ENCODE results near the gene EMILIN2.
A peak's percentile ranks its signal among the peaks of the same experiment; 100 is the strongest.
"Not testable (repeated sequence)": the region's sequence is repeated elsewhere in the genome, so short reads cannot be mapped to it uniquely, and the experiment has no call there.

Gene EMILIN2

GRCh38 chr18:2846636-2847316 lies at the start of gene EMILIN2:
EMILIN2 (plus strand) TSS chr18:2847006; CDS start chr18:2847189, 183 bp downstream.
- DNase-seq (ENCODE audit: low spot score) = peak; percentile 52

GRCh38 chr18:2797951-2798350 lies 48.9 kb upstream of the EMILIN2 start:
- no peak for DNase-seq (ENCODE audit: low spot score)

DNA sequence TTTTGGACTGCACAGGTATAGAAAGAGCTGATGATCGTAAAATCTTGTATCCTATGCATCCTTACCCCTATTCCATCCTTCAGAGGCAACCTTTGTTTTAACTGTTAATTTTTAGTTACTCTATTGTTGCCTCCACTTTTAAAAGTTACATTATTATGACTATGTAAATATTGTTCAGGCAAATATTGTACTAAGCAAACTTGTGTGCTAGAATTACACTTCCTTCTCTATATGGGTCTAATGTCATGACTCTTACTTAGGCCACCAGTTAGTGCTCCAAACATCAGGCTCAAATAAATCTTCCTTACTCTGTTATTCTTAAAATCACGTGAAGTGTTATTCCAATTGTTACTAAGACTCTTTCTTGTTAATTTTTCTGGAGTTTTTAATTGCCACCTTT lies 47.4 kb upstream of the EMILIN2 start:
- DNase-seq (ENCODE audit: low spot score) = no peak

DNA sequence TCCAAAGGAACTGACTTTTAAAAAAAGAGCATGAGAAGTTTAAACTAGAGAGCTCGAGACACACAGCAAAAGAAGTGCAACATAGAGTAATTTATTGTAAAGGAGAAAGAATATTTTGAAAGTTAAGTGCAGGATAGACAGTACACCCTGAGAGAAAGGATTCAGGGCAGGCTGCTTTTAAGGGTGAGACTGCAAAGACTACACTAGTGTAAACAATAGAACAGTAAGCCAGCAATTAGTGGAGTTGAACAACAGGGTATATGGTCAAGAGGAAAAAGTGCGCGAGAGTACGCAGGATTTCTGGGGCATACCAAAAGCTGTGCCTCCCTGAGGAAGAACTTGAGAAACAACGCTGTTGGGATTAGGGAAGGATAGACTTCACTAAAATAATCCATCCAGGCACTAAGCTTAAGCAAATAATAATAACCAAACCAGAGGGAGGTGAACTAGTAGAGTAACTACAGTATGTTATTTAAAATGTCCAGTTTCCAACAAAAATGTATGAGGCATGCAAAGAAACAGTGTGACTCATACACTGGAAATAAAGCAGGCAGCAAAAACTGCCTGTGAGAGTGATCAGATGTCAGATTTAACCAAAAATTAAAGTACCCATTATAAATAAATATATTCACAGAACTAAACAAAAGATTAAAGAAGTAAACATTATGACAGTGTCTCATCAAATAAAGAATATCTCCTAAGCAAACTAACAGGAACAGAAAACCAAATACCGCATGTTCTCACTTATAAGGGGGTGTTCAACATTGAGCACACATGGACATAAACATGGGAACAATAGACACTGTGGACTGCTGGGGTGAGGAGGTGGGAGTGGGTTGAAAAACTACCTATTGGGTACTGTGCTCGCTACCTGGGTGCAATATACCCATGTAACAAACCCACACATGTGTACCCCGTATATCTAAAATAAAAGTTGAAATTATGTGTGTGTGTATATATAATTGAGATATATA lies 40.5 kb upstream of the EMILIN2 start:
- DNase-seq (ENCODE audit: low spot score) = no peak

DNA sequence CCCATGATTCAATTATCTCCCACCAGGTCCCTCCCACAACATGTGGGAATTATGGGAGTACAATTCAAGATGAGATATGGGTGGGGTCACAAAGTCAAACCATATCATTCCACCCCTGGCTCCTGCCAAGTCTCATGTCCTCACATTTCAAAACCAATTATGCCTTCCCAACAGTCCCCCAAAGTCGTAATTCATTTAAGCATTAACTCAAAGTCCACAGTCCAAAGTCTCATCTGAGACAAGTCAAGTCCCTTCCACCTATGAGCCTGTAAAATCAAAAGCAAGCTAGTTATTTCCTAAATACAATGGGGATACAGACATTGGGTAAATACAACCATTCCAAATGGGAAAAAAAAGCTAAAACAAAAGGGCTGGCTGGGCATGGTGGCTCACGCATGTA lies 38.2 kb upstream of the EMILIN2 start:
- not testable (repeated sequence) for DNase-seq (ENCODE audit: low spot score)

- not testable (repeated sequence) for DNase-seq (ENCODE audit: low spot score)
Measured at GRCh38 chr18:2809666-2810183, 37.1 kb upstream of the EMILIN2 start.

DNA sequence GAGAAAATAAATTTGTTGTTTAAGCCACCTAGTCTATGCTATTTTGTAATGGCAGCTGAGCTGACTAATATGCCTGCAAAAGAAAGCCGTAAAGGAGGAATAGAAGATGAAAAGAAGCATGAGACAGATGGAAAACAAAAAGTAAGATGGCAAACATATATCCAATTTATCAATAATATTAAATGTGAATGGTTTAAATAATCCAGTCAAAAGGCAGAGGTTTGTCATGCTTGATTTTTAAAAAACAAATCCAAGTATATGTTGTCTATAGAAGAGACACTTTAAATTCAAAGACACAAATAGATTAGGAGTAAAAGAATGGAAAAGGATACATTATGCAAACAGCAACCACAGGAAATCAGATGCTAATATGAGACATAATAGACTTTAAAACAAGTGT lies 35.4 kb upstream of the EMILIN2 start:
- no peak for DNase-seq (ENCODE audit: low spot score)

GRCh38 chr18:2814928-2815327 lies 31.9 kb upstream of the EMILIN2 start:
- DNase-seq (ENCODE audit: low spot score) = no peak

GRCh38 chr18:2818281-2818680 lies 28.5 kb upstream of the EMILIN2 start:
- DNase-seq (ENCODE audit: low spot score) = no peak

DNA sequence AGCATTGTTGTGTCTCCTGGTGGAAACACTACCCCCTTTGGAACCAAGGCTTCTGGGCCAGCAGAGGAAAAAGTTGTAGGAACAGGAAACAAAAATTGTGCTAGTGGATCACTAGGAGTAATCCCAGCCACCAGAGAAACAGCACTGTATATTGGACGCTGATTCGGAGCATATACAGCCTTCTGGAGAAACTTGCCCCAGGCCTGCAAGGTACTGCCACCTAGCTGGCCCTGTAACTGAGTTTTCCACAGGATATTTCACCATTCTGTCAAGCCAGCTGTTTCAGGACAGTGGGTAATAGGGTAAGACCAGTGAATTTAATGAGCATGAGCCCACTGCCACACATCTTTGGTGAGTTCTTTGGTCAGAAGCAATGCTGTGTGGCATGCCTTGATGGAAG lies 25.1 kb upstream of the EMILIN2 start:
- DNase-seq (ENCODE audit: low spot score) = no peak

DNA sequence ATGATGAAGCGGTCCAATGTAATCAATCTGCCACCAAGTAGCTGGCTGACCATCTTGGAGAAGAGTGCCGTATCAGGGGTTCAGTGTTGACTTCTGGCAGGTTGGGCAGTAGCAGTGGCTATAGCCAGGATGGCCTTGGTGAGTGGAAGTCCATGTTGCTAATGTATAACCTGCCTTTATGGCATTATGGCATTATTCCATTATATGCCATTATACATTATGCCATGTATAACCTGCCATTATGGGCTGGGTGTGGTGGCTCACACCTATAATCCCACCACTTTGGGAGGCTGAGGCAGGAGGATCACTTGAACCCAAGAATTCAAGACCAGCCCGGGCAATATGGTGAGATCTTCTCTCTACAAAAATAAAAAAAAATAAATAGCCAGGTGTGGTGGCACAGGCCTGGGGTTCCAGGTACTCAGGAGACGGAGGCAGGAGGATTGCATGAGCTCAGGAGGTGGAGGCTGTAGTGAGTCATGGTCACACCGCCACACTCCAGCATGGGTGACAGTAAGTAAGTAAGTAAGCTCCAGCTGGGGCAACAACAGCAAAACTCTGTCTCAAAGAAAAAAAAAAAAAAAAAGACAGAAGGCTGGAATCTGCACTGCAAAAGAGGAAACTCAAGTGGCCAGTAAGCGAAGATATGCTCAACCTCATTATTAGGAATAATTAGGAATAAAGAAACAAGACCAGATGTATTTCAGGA lies 24.4 kb upstream of the EMILIN2 start:
- no peak for DNase-seq (ENCODE audit: low spot score)

DNA sequence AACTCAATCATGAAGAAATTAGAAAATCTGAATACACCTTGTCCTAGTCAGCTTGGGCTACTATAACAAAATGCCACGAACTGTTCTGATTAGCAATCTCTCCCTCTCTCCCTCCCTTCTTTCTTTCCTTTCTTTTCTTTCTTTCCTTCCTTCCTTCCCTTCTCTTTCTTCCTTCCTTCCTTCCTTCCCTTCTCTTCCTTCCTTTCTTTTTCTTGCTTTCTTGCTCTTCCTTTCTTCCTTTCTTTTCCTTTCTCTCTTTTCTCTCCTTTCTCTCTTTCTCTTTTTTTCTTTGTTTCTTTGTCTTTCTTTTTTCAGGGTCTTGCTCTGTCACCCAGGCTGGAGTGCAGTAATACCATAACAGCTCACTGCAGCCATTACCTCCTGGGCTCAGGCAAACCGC lies 23.6 kb upstream of the EMILIN2 start:
- no peak for DNase-seq (ENCODE audit: low spot score)

- no peak for DNase-seq (ENCODE audit: low spot score)
Measured at GRCh38 chr18:2823966-2824365, 22.8 kb upstream of the EMILIN2 start.

GRCh38 chr18:2824865-2825264 lies 21.9 kb upstream of the EMILIN2 start:
- no peak for DNase-seq (ENCODE audit: low spot score)

- no peak for DNase-seq (ENCODE audit: low spot score)
Measured at GRCh38 chr18:2825613-2826175, 21.1 kb upstream of the EMILIN2 start.

GRCh38 chr18:2826581-2826980 lies 20.2 kb upstream of the EMILIN2 start:
- DNase-seq (ENCODE audit: low spot score) = no peak

DNA sequence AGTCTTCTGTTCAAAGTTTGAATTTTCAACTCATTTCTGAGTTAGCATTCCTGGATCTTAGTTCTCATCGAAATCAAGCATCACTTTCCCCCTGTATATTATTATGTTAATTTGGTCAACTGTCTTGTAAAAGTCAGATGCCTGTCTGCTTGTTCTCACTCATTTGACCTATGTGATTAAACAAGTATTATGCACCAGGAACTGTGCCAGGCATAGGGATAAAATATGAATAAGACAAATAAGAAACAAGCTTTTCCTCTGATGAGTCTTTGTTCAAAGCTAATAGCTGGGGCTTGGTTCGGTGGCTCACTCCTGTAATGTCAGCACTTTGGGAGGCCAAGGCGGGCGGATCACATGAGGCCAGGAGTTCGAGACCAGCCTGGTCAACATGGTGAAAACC lies 19.7 kb upstream of the EMILIN2 start:
- no peak for DNase-seq (ENCODE audit: low spot score)

GRCh38 chr18:2836118-2836517 lies 10.7 kb upstream of the EMILIN2 start:
- not testable (repeated sequence) for DNase-seq (ENCODE audit: low spot score)

DNA sequence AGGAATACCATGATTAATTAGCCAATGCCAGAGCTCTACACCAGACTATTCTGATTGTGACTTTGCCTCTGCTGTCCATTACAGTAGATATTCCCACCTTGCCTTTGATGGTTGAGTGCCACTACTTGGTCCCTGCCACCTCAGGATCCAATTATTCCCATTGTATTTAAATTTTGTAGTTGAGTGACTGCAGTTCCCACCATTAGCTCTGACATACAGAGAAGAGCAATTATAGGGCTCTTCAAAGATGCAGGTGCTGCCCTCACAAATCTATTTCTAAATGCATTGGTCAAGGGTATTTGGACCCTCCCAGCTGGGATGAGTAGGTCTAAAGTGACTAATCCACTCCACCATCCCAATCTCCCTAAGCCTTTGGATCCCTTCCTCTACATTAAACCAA lies 9.5 kb upstream of the EMILIN2 start:
- DNase-seq (ENCODE audit: low spot score) = not testable (repeated sequence)

DNA sequence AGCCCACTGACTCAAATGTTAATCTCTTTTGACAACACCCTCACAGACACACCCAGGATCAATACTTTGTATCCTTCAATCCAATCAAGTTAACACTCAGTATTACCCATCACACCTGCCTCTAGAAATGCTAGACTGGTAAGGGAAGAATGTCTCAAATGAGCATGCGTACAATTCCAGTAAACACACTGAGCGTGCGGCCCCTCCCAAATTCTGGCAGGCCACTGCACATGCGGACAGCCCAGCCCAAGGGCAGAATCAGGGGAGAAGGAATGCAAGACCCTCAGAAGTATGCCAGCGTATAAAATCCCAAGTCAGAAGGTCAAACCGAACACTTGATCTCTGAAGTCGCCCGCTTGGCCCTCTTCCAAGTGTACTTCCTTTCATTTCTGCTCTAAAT lies 7.6 kb upstream of the EMILIN2 start:
- DNase-seq (ENCODE audit: low spot score) = no peak

DNA sequence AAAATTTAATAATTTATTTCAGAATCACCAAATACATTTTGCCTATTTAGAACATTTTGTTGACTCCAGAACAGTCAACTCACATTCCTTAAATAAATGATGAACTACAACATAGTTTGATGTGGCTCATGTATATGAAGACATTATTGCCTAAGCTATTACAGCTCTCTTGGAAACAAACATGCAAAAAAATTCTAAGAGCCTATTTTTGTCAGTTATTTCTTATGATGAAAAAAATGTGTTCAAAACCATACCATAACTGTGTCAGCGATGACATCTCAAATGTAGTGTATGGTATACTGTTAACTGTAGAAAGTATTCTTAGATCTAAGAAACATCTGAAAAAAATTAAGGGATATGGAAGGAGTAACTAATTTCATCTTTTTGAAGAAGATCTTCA lies 6.3 kb upstream of the EMILIN2 start:
- DNase-seq (ENCODE audit: low spot score) = no peak

- no peak for DNase-seq (ENCODE audit: low spot score)
Measured at GRCh38 chr18:2843146-2843545, 3.7 kb upstream of the EMILIN2 start.
